Renal pelvis (tissue), 4 donors: ENCODE measurements around the gene CACNA2D1. TPM values are rescaled to one million over a fixed set of nuclear protein-coding genes. Genes with fewer than 3 reads are reported as not detected.

Experiments
- DNase-seq: peaks from one replicate; pipeline ENCODE4 v3.0.0-alpha.2; 2013
- polyA plus RNA-seq, 3 donors: library from polyadenylated mRNA; unstranded; fragments of 120-200 nt; gene quantifications; one replicate each; pipeline ENCODE4 v1.2.1, GENCODE V29; 2013; ENCODE audit not compliant: insufficient read length in 3 of 3

Gene CACNA2D1
- polyA plus RNA-seq, 3 donors, result 24.1 to 30.7 (median 27.3) TPM

- no peak for DNase-seq
These were observed 97.7 kb downstream of the CACNA2D1 start for GRCh38 chr7:82345886-82346285.

GRCh38 chr7:82343716-82344115 is 99.9 kb downstream of the CACNA2D1 start:
- DNase-seq, result no peak

- no peak for DNase-seq
These were observed 103.6 kb downstream of the CACNA2D1 start for GRCh38 chr7:82339958-82340357.

- DNase-seq, result peak; percentile 23
These were observed 107.7 kb downstream of the CACNA2D1 start for GRCh38 chr7:82335927-82336326.

- no peak for DNase-seq
These were observed 108.6 kb downstream of the CACNA2D1 start for GRCh38 chr7:82335001-82335400.

GRCh38 chr7:82331234-82331633 is 112.3 kb downstream of the CACNA2D1 start:
- DNase-seq, result no peak

- no peak for DNase-seq
These were observed 112.8 kb downstream of the CACNA2D1 start for GRCh38 chr7:82330706-82331215.

GRCh38 chr7:82327898-82328297 is 115.7 kb downstream of the CACNA2D1 start:
- no peak for DNase-seq

GRCh38 chr7:82325416-82325815 is 118.2 kb downstream of the CACNA2D1 start:
- DNase-seq, result no peak

GRCh38 chr7:82323806-82324205 is 119.8 kb downstream of the CACNA2D1 start:
- no peak for DNase-seq

GRCh38 chr7:82319674-82320118 is 123.9 kb downstream of the CACNA2D1 start:
- peak; percentile 48 for DNase-seq

- no peak for DNase-seq
These were observed 124.8 kb downstream of the CACNA2D1 start for GRCh38 chr7:82318786-82319185.

- no peak for DNase-seq
These were observed 125.8 kb downstream of the CACNA2D1 start for GRCh38 chr7:82317760-82318159.

- no peak for DNase-seq
These were observed 126.3 kb downstream of the CACNA2D1 start for GRCh38 chr7:82317257-82317721.

GRCh38 chr7:82313269-82313668 is 130.3 kb downstream of the CACNA2D1 start:
- no peak for DNase-seq

GRCh38 chr7:82312646-82313045 is 130.9 kb downstream of the CACNA2D1 start:
- no peak for DNase-seq

GRCh38 chr7:82305347-82306005 is 138.1 kb downstream of the CACNA2D1 start:
- no peak for DNase-seq

- DNase-seq, result no peak
These were observed 148.7 kb downstream of the CACNA2D1 start for GRCh38 chr7:82294865-82295264.

GRCh38 chr7:82294382-82294784 is 149.2 kb downstream of the CACNA2D1 start:
- DNase-seq, result no peak

- DNase-seq, result no peak
These were observed 150.1 kb downstream of the CACNA2D1 start for GRCh38 chr7:82293467-82293866.

GRCh38 chr7:82291931-82292330 is 151.6 kb downstream of the CACNA2D1 start:
- no peak for DNase-seq

- DNase-seq, result no peak
These were observed 153.7 kb downstream of the CACNA2D1 start for GRCh38 chr7:82289889-82290288.

- no peak for DNase-seq
These were observed 154.4 kb downstream of the CACNA2D1 start for GRCh38 chr7:82289152-82289535.

- no peak for DNase-seq
These were observed 156.8 kb downstream of the CACNA2D1 start for GRCh38 chr7:82286798-82287140.
